Measurements from ENCODE around the gene MAX. TPM values are rescaled to one million over a fixed set of nuclear protein-coding genes. Genes with fewer than 3 reads are reported as not detected.
"Not testable (repeated sequence)": the region's sequence is repeated elsewhere in the genome, so short reads cannot be mapped to it uniquely, and the experiment has no call there.

Gene MAX
- total RNA-seq, 1 experiment from 2014 or later, result 39.9 TPM

GRCh38 chr14:65104791-65105190 is 2.5 kb upstream of the MAX start:
- DNase-seq (ENCODE audit: low spot score), result no peak

DNA sequence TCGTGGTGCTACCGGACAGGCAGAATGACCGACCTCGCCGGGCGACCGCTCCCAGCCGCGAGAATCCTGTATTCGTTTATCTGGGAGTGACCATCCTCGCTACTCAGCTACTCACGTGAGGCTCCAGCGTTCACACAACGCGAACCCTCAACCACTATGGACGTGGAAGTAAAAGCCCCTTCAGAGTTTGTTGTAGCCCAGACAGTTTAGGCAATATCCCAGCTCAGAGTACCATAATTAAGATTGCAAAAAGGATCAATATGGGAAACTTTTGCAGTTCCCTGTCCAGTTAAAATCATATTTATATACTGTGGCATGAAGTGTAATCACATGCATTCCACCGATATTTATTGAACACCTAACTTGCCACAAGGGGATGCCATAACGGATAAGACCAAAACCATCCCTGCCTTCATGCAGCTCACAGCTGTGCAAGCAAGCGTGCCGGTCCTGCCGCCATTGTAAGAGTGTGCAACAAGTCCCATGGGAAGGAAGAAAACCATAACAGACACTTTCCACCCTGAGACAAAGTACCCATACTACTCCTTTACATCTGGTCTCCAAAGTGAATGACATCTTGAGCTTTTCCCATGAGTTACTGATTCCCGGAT is 938 bp upstream of the MAX start:
- DNase-seq (ENCODE audit: low spot score), result no peak

DNA sequence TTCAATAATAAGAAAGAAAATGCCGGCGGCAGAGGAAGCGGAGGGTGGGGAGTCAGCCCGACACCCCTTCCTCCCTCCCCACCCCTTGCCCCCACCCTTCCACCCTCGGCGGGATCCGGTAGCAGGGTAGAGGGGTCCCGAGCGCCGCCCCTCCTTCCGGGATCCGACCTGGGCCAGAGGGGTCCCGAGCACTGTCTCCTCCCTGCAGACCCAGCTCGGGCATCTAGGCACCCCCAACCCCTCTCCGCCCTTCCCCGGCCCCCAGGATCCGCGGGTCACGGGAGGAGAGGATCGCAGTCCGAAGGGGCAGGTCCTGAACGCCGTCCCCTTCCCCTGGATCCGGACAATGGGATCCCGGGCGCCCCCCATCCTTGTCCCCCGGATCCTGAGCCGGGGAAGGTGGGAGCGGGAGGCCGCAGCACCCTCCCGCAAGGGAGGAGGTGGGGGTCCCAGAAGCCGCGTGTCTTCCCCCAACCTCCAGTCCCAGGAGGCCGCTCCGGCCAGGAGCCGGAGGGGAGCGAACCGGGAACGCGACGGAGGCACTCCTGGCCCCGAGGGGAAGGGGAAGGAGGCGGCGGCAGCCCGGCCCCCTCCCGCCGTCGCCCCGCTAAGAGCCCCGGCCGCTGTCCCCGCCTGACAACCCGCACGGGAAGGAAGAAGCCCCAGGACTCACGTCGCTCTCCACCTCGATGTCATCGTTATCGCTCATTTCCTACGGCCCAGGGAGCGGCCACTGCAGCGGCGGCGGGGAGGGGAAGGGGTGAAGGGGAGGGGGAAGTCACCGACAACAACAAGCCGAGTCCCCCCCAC is 481 bp downstream of the MAX start:
- no peak for DNase-seq (ENCODE audit: low spot score)

GRCh38 chr14:65100922-65101541 is 1.3 kb downstream of the MAX start:
- no peak for DNase-seq (ENCODE audit: low spot score)

GRCh38 chr14:65098586-65098985 is 3.7 kb downstream of the MAX start:
- DNase-seq (ENCODE audit: low spot score), result peak; percentile 27

DNA sequence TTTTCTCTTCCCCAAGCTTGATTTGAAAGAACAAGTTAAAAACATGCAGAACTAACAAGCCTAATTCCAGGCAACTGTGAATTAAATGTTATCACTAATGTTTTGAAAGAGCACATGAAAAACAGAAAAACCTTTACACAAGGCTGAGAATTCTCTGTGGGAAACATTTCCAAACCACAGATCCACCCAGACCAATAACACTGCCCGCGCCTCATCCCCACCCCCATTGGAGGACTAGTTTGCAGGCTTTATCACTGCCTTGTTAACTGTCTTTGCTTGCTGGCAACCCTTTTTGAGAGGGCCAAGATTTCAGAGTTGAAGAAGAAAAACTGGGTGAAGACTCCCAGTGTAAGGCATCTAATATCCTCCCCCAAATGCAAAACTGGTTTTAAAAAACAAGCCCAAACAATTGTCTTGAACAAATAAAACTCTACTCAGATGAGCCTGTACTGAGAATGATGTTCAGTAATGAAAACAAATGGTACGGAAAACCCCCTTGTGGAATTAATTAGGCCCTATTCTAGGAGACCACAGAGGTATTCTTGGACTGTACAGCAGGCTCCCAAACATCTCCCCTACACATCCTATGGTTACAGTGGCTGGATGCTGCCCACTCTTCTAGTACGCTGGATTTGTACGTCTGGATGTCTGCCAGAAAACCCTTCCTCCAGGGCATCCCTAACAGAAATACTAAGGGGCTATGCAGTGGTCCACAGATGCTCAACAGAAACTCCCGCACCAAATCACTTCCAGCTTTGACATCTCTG is 5.8 kb downstream of the MAX start:
- no peak for DNase-seq (ENCODE audit: low spot score)

DNA sequence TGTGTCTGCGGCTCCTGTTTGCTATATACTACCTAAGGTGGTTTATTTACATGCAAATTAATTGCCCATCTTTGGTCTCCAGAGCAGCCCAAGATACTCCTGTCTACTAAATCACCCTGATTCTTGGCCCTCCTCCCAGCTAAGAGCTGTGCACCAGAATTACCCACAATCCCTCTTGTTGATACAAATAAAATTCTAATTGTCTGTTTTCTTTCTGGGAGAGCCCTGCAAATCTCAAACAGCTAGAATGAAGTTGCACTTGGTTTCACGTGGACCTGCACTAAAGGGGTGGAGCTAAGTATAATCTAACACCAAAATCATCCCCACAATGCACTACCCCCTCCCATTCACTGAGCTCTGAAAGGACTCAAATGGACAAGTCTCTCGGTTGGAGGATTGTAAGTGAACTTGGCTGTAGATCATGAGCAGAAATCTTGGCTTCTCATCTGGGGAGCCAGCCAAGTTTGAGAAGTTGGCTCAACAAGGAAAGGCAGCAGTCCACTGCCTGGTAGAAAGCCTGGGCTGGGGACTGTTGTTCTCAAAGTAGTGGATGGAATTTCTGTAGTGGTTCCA is 6.6 kb downstream of the MAX start:
- no peak for DNase-seq (ENCODE audit: low spot score)

DNA sequence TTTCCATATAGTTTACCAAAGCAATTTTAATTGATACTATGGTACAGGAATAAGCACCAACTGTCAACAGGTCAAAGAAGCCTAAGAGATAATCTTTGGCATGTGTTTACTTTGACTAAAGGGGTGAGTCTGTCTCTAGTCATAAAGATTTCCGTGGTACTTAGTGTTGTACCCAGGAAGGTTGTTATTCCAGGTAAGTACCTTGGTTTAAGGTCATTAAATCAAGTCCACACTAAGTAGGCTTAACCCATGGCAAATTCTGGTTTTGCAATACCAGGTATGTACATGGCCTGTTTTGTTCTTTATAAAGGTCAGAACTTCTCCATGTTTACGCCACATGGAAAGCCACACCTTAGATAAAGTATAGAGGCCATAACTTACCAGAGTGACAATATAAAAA is 10.0 kb downstream of the MAX start:
- DNase-seq (ENCODE audit: low spot score), result no peak

DNA sequence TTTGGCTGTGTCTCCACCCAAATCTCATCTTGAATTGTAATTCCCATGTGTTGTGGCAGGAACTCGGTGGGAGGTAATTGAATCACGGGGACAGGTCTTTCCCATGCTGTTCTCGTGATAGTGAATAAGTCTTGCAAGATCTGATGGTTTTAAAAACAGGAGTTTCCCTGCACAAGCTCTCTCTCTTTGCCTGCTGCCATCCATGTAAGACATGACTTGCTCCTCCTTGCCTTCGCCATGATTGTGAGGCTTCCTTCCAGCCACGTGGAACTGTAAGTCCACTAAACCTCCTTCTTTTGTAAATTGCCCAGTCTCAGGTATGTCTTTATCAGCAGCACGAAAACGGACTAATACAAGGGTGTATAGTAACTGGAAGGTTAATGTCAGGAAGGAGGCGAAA is 14.5 kb downstream of the MAX start:
- not testable (repeated sequence) for DNase-seq (ENCODE audit: low spot score)

DNA sequence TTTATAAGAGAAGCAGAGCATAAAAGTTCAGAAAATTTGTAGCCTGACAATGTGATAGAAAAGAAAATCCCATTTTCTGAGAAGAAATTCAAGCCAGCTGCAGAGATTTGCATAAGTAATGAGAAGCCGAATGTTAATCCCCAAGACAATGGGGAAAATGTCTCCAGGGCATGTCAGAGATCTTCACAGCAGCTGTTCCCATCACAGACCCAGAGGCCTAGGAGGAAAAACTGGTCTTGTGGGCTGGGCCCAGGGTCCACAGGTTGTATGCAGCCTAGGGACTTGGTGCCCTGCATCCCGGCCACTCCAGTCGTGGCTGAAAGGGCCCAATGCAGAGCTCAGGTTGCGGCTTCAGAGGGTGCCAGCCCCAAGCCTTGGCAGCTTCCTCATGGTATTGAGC is 15.6 kb downstream of the MAX start:
- DNase-seq (ENCODE audit: low spot score), result not testable (repeated sequence)

- DNase-seq (ENCODE audit: low spot score), result no peak
Measured at GRCh38 chr14:65084554-65085505, 17.5 kb downstream of the MAX start.

- DNase-seq (ENCODE audit: low spot score), result no peak
Measured at GRCh38 chr14:65082930-65083329, 19.4 kb downstream of the MAX start.

- no peak for DNase-seq (ENCODE audit: low spot score)
Measured at GRCh38 chr14:65080960-65081747, 21.2 kb downstream of the MAX start.

GRCh38 chr14:65079768-65080167 is 22.5 kb downstream of the MAX start:
- no peak for DNase-seq (ENCODE audit: low spot score)

- no peak for DNase-seq (ENCODE audit: low spot score)
Measured at GRCh38 chr14:65079201-65079600, 23.1 kb downstream of the MAX start.

DNA sequence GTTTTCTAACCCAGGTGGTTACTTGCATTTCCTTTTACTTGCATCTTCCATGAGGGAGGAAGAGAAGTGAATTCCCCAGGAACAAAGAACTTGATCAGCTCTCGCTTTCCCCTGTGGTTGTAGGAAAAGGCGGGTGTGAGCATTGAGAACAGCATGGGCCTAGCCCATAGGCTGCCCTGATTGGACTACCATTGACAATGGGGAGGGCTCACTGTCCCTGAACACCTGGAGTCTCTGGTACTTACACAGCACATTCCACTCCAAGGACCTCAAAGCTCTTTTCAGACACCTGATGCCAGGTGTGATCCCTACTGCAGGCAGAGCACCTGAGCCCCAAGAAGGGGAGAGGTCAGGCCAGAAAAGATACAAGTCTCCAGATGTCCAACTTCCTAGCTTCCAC is 25.0 kb downstream of the MAX start:
- no peak for DNase-seq (ENCODE audit: low spot score)

DNA sequence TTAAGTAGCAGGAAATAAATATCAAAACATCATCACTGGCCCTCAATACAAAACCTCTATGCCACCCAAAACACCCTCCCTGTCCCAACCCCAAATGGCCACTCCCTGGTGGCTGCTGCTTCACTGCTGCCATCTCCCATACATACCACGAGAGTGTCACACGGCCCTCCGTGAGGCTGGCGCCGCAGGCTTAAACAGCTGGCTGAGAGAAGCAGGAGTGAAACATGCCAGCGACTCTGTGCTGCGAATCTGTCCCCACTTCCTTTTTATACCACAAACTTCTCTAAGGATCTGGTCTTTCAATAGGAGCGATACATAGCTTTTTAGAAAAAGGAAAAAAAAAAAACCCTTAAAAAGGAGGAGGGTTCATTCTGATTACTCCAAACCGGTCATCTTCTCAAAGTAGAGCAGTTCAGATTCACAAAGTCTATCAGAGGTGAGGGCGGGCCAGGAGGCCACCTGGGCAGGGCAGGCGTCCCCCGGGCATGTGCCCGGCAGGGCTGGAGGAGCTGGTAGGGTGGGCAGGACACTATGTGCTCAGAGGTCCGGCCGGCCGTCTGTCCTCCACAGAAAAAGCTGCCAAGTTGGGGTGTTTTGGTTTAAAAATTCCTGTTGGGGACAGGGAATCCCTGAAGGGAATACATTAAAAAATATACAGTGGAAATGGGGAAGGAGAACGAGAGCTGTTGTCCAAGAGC is 26.5 kb downstream of the MAX start:
- DNase-seq (ENCODE audit: low spot score), result no peak

GRCh38 chr14:65074449-65075150 is 27.7 kb downstream of the MAX start:
- no peak for DNase-seq (ENCODE audit: low spot score)

Data from H4 (cell line).